Smooth muscle cell of the brain vasculature (primary cell): ENCODE measurements around the gene SYNGR1.

Experiments used
- DNase-seq: peaks from one replicate; pipeline ENCODE4 v3.0.0-alpha.2; 2012; ENCODE audit warnings: low read depth, low spot score

The SYNGR1 gene, protein sequence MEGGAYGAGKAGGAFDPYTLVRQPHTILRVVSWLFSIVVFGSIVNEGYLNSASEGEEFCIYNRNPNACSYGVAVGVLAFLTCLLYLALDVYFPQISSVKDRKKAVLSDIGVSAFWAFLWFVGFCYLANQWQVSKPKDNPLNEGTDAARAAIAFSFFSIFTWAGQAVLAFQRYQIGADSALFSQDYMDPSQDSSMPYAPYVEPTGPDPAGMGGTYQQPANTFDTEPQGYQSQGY

DNA sequence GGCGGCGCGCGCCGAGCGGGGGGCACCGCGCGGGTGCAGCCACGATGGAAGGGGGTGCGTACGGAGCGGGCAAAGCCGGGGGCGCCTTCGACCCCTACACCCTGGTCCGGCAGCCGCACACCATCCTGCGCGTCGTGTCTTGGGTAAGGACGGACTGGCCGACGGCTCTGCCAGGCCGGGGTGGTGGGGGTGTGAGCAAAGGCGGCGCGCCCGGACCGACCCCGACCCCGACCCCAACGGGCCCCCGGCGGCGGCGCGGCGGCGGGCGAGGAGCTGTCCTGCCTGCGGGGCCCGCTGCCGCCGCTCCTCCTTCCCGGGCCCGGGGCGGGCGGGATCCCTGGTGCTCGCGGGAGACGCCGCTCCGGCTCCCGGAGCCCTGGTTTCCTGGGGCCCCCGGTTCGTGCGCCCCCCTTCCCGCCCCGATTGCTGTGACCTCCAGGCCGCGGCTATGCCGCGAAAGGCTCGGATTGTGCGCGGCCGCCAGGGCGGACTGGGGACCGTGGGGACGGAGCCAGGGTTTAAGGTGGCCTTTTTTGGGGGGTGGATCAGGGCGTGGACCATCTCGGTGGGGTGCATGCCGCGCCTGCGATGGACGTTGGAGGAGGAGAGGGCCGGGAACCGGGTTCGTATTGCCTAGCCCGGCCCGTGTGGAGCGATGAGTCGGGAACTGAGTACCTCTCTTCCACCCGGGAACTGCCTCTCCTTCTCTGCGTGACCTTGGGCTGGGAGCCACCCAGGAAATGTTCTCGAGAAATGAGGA, at the start of gene SYNGR1:
SYNGR1 (plus strand) TSS at position 25 of the 760 bp plus-strand sequence; CDS start at position 45, 20 bp downstream.
- DNase-seq, result no peak

DNA sequence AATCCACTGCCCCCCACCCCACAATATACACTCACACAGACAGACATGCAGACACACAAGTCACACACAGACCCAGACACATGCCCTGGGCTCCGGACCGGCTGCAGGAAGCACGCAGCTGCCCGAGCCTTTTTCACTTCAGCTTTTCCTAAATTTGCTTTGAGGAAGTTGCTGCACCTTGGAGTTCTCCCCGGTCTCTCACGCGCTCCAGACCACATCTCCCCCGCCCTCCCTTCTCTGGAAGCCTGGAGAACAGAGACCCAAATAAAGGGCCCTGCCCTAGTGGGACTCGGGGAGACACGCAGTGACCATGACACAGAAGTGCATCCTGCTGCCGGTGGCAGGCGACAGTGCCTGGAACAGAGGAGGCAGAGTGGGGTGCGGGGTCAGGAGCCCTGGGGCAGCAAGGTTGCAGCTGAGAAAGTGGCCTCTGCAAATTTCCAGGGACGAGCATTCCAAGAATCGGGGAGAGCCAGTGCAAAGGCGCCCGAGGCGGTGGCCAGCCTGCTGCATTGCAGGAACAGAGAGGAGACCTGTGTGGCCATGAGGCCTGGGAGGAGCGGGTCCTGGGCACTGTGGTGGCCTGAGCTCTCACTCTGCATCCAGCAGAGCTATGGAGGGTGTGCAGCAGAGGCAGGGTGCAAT, 49.5 kb upstream of the SYNGR1 start:
- no peak for DNase-seq

DNA sequence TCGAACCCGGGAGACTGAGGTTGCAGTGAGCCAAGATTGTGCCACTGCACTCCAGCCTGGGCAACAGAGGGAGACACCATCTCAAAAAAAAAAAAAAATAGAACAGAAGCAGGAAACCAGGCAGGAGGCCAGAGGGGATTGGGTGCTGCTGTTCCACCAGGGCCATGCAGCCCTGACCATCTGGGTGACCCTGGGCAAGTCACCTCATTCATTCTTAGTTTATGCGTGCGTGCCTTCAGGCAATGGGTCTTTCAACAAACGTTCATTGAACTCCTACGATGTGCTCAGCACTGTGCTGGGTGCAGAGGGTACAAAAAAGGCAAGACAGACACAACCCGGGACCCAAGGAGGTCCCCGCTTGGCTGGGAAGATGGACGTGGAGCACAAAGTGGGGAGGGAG, 48.7 kb upstream of the SYNGR1 start:
- DNase-seq, result no peak

DNA sequence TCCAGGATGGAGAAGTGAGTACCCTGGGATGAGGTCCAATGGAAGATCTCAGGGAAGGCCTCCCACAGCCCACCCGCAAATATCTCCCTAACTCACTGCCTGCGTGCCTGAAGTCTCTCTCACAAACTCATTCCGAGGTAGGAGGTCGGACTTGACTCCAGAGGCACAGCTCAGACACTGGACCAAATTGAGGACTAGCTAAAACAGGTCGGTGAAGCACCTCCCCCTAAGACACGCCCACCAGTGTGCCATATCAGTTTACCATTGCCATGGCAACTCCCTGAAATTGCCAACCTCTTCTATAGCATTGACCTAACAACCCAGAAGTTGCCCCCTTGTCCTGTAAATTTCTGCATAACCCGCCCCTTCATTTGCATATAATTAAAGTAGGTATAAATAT, 47.9 kb upstream of the SYNGR1 start:
- DNase-seq, result no peak

DNA sequence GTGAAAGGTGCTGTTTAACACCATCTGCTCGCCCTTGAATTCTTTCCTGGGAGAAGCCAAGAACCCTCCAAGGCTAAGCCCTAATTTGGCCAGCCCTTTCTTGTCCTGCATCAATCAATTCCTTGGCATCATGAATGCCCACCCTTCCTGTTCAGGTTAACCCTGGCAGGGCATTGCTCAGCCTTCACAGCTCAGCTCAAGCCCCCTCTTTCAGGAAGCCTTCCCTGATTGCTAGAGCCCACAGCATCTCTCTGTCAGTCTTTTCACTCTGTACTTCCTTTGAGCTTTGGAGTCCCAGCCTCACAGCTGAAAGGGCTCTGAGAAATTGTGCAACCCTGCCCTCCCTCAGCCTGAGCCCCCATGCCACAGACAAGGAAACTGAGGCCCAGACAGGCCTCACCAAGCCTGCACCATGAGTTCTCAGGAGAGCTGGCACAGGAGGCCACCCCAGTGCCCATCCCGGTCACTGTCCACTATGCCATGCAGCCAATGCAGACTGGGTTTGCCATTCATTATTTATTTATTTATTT, 47.3 kb upstream of the SYNGR1 start:
- no peak for DNase-seq

DNA sequence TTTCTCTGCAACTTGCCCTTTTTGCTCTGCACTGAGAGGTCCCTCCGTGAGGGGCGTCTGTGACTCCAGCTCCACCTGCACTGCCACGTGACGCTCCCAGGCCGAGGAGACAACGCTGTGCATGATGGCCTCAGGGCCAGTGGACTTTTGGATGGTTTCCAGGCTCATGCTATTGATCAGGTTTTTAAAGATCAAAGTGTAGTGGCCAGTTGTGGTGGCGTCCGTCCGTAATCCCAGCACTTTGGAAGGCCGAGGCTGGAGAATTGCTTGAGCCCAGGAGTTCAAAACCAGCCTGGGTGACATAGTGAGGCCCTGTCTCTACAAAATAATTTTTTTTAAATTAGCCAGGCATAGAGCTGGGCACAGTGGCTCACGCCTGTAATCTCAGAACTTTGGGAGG, 46.4 kb upstream of the SYNGR1 start:
- DNase-seq, result no peak

DNA sequence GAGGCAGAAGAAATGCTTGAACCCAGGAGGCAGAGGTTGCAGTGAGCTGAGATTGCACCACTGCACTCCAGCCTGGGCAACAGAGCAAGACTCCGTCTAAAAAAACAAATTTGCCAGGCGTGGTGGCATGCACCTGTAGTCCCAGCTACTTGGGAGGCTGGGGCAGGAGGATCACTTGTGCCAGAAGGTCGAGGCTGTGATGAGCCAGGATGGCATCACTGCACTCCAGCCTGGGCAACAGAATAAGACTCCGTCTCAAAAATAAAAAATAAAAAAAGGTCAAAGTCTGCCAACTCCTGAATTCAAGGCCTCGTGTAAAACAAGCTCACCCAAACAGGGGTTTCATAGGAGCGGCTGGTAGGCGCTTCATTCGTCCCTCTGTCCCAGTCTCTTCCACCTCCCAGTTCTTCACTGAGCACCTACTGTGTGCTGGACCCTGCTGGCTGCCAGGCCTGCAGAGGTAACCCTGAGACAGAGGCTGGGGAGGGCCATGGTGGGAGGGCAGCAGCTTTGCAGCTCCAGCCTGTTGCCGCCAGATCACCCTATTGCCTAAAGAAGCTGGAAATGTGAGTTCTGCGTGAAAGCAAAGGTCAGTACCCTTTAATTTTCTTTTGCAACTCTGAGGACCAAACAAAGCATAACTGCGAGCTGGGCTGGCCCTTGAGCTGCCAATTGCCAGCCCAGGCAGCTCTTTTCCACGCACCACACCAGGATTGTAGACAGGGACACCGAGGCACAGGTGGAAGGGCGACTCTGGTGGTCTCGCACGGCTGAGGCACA, 45.7 kb upstream of the SYNGR1 start:
- no peak for DNase-seq

DNA sequence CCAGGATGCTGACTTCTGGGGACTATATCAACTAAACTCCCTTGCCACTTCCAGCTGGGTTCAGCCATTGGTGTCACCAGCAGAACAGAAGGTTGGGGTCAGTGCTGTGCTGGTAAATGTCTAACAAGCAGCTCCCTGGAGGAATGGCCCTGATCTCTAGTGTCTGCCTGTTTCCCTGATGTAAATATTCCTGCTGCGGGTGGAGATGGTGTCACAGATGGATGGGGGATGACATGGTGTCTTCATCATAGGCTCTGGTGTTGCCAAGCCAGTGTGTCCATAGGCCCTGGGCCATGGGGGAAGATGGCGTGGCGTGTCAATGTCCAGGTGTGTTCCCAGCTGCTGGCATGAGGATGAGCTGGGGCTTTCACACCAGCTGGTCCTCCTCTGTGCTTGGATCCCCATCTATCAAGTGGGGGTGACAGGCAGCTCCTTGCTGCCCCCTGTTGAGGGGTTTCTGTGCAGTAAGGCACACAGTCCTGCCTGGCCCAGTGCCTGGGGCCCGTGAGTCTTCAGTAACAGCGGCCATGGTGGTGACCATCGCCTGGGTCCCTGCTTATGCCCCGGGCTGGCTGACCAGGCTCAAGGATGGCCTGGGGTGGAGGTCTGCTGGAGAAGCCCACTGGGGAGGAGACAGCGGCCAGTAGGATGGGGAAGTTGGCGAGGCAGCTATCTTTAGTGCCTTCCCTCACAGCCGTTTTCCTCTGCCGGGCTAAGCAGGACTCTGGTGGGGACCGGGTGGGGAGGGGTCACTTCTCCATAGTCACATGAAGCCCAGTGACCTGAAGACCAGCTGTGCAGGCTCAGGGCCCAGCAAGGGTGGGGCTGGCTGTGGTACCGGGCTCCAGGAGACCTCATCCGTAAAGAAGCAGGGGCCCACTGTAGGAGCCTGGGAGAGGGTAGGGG, 43.1 kb upstream of the SYNGR1 start:
- no peak for DNase-seq

DNA sequence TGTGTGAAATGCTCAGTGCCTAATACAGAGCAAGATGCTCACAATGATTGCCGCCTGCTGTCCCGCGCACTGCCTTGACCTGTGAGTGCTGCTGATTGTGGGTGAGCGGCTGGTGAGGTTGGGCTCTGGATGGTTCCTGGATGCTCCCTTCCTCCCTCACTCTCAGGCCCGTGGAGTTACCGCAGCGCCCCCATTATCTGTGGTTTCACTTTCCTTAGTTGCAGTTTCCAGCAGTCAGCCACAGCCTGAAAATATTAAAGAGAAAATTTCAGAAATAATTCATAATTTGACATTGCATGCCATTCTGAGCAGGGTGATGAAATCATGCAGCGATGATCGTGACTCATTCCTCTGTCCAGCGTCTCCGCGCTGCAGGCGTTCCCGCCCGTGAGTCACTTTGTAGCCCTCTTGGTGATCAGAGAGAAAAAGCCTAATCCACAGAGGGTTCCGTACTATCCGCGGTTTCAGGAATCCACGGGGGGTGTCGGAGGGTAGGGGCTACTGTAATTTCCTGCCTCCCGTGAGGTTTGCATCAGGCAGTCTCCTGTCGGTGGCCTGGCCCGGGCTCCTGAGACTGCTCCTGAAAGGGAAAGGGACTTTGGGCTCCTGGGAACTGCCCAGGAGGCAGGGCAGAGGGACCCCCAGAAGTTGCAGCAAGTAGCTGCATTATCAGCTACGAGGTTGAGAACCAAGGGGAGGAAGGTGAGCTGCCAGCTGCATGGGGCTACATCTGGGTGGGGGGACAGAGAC, 41.0 kb upstream of the SYNGR1 start:
- peak; percentile 92 for DNase-seq

DNA sequence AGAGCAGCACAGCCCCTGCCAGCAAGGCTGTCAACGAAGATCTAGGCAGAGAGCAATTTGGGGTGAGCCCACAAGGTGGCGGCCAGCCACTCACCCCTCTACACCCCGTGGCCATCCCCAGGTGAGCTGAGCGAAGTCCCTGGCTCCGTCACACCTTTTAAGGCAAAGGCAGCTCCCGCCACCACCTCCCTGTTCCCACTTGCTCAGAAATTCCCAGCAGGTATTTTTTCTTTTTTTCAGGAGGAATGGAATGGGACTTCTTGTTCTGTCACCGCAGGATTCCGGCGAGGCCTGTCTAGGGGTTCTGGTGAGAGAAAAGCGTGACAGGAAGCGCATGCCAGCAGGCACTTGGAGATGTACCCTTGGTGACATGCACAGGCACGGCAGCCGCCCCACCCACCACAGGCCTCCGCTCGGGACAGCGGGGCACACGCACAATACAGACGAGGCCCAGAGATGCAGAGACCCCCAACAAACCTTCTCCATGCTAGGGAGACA, 40.4 kb upstream of the SYNGR1 start:
- no peak for DNase-seq

DNA sequence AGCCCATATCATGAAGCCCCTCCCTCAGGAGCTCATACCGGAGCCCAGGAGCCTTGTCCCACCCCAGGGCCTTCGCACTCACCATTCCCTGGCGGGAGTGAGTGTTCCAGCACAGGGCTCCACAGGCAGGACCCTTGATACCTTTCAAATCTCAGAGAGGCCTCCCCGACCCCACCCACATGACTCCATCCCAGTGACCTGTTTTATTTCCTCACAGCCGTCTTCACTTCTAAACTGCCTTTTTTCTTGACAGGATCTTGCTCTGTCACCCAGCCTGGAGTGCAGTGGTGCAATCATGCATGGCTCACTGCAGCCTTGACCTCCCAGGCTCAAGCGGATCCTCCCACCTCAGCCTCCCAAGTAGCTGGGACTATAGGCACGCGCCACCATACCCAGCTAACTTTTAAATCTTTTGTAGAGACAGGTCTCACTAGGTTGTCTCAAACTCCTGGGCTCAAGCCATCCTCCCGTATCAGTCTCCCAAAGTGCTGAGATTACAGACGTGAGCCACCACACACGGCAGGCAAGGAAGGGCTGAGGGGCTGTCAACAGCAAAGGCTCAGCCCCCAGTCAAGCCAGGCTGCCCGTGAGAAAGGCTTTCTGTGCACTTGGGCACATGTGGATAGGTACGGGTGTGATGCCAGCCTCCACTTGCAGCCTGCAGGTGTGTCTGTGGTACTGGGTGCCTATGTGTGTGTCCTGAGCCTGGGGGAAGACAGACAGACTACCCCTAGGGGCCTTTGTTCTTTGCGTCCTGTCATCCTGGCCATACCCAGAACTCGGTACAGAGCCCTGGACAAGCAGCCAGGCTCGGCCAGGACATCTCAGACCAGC, 39.7 kb upstream of the SYNGR1 start:
- no peak for DNase-seq

DNA sequence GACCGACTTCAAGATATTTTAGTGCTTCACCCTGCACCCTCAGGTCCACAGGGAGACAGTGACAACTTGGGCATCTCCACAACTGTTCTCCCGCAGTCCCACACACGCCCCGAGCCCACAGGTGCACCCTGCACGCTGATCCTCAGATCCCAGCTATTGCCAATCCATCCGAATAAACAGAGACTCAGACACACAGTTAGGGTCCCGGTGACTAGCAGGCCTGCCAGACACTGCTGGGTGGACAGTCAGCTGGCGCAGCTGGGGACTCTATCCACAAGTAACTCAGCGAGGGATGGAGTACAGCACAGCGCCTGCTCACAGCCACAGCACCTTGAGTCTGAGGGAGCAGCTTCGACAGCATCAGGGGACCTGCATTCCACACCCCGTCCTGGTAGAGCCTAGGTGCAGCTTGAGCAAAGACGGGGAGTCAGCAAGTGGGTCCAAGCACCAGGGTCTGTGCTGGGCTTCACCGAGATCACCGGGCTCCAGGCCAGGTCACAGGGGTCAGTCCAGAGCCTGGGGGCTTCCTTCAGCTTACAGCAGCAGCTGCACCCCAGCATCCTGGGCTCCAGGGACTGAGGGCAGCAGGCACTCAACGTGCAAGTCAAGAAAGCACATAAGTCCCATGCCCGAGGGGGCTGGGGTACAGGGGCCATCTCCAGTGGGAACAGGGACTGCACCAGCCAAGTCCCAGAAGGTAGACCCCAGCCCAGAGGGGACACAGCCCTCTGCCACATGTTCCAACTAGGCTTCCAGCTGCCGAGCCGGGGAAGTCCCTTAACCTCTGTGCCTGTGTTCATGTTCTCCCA, 38.0 kb upstream of the SYNGR1 start:
- no peak for DNase-seq

DNA sequence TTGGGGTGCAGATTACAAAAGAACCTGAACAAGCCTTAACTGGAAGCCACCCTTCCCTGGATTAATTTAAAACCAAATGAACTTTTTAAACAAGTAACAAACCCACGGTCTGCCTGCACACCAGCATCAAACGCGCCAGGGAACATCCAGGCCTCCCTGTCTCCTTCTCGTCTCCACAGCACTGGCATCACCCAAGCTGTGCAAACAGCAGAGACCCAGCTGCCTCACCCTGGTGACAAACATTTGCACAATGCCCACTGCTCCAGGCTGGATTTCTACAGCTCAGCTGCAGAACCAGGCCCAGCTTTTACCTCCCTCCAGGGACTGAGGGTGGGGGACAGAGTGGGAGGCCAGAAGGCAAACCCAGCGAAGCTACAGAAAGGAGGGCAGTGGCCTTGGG, 37.4 kb upstream of the SYNGR1 start:
- no peak for DNase-seq

DNA sequence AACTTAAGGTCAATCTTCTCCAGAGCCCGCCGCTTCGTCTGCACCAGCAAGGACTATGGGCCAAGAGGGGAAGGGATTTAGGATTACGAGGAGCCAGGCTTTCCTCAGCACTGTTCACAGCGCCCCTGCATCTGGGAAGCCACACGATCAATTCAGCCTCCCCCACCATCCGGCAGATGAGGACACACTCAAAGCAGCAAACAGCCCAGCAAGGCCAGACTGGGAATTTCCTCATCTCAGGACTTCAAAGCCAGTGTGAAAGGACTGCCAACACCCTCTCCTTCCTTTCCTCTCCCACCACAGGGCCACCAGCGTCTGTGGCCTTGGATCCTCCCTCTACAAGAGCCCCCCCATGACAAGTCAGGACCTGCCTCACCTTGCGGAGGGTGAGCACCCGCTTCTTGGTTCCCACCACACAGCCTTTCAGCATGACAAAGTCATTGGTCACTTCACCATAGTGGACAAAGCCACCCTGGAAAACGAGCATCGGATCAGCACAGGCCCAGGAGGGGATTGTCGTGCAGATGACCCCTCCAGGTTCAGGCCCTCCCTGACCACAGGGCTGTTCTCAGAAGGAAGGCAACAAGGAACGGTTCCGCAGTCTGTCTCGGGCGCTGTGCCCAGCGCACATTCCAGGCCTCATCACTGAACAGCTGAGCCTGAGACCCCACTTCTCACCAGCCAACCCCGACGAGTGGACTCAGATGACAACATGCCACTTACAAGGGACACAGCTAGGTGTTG, 36.4 kb upstream of the SYNGR1 start:
- no peak for DNase-seq

DNA sequence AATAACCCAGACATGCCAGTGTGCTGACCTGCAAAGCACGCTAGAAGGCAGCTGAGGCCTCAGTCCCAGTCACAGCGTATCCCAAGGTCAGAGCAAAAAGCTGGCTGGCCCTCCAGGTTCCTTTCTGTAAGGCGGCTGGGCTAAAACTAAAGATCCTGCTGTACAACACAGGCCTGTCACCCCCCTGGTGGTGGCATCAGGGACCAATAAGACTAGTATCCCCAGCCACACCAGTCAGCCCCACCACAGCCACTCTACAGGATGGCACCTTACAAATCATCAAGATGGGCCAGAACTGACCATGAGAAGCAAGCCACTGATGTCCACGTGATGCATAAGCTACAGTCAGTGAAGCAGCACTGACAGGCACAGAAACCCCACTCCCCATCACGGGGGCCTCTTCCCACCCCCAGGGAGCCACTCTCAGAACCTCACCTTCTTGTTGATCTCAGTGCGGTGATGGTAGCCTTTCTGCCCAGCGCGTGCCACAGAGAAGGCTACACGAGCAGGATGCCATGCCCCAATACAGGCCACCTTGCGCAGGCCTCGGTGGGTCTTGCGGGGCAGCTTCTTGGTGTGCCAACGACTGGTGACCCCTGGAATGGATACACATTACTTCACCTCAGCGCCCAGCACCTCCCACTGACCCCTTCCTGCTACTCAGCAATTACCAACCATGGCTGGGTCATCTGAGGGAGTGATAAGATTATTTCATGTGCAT, 35.4 kb upstream of the SYNGR1 start:
- no peak for DNase-seq

DNA sequence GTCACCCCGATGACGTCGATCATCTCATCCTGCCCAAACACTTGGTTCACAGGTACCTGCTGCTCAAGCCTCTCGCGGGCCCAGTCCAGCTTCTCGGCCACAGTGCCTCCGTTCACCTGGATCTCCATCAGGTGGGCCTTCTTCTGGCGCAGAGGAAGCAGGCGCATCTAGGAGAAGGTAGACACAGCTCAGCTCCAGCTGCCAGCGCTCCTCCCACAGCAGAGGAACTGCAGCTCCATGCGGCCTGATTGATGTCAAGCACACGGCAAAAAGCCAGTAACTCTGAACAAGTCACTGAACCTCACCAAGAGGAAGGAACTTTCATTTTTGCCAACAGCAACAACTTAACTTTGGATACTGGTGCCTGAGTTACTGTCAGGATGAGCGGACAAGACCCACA, 34.4 kb upstream of the SYNGR1 start:
- no peak for DNase-seq
